HEK293 (cell line): ENCODE data around the gene MARK4.

Experiments used
- CTCF ChIA-PET: fragments of 350-600 bp; formaldehyde crosslinking; extraction: SDS; loops from one replicate; lab custom pipeline; 2021; ENCODE audit warnings: antibody characterized with exemption; lab: Yijun Ruan, JAX
- POLR2A ChIA-PET: fragments of 300-600 bp; formaldehyde crosslinking; extraction: SDS; loops from one replicate; lab custom pipeline; 2020; ENCODE audit warnings: antibody characterized with exemption, inconsistent platforms; lab: Yijun Ruan, JAX
- H3K27ac ChIP-seq: fragments of 200-500 bp; sonication (Bioruptor generic); 2 replicates; pipeline ENCODE4 v1.5.1; 2014; ENCODE audit warnings: low read depth, low read length, control low read depth, inconsistent platforms; ENCODE audit errors: extremely low read depth
- H3K36me3 ChIP-seq, 2 experiments: fragments of 200-500 bp in 1 of 2; sonication (Bioruptor generic) in 1 of 2; 1 replicate in 1 of 2; 2 replicates in 1 of 2; pipeline ENCODE4 v1.5.1; 2014 to 2017; ENCODE audit warnings: inconsistent platforms in 2 of 2, low read length in 2 of 2; ENCODE audit not compliant: control insufficient read depth in 2 of 2, insufficient read depth in 1 of 2
- H3K4me1 ChIP-seq: fragments of 200-500 bp; sonication (Bioruptor generic); 2 replicates; pipeline ENCODE4 v1.5.1; 2014; ENCODE audit warnings: mild to moderate bottlenecking, low read length, inconsistent platforms; ENCODE audit not compliant: control insufficient read depth, insufficient read depth
- H3K4me3 ChIP-seq: 2 replicates; pipeline ENCODE4 v1.5.1; 2011; ENCODE audit warnings: low read depth, mild to moderate bottlenecking, control low read depth, low read length, moderate library complexity
- H3K9me3 ChIP-seq: fragments of 200-500 bp; sonication (Bioruptor generic); 2 replicates; pipeline ENCODE4 v1.5.1; 2014; ENCODE audit warnings: low read depth, low read length, inconsistent platforms; ENCODE audit not compliant: control insufficient read depth, insufficient read depth
- INSM2 ChIP-seq: fragments of 450-650 bp; formaldehyde crosslinking; IDR thresholded peaks from 2 replicates; pipeline ENCODE4 v1.5.1; 2016; ENCODE audit warnings: missing biosample characterization, missing genetic modification characterization
- MYNN ChIP-seq: fragments of 450-650 bp; formaldehyde crosslinking; IDR thresholded peaks from 2 replicates; pipeline ENCODE4 v1.5.1; 2016; ENCODE audit warnings: missing biosample characterization, missing genetic modification characterization, borderline replicate concordance
- PRDM2 ChIP-seq: fragments of 450-650 bp; formaldehyde crosslinking; IDR thresholded peaks from 2 replicates; pipeline ENCODE4 v1.5.1; 2016; ENCODE audit warnings: missing biosample characterization, missing genetic modification characterization, borderline replicate concordance
- SP3 ChIP-seq: fragments of 450-650 bp; formaldehyde crosslinking; IDR thresholded peaks from 2 replicates; pipeline ENCODE4 v1.5.1; 2016; ENCODE audit warnings: missing biosample characterization, missing genetic modification characterization
- ZBTB10 ChIP-seq: fragments of 450-650 bp; formaldehyde crosslinking; IDR thresholded peaks from 2 replicates; pipeline ENCODE4 v1.5.1; 2016; ENCODE audit warnings: missing biosample characterization, missing genetic modification characterization
- ZBTB17 ChIP-seq: fragments of 450-650 bp; formaldehyde crosslinking; IDR thresholded peaks from 2 replicates; pipeline ENCODE4 v1.5.1; 2016; ENCODE audit warnings: missing biosample characterization, missing genetic modification characterization
- ZBTB21 ChIP-seq: fragments of 450-650 bp; formaldehyde crosslinking; IDR thresholded peaks from 2 replicates; pipeline ENCODE4 v1.5.1; 2017; ENCODE audit warnings: missing biosample characterization, missing genetic modification characterization
- ZFHX2 ChIP-seq: fragments of 450-650 bp; formaldehyde crosslinking; conservative IDR thresholded peaks from 2 replicates; pipeline ENCODE4 v1.5.1; 2016; ENCODE audit warnings: missing biosample characterization, missing genetic modification characterization
- ZNF214 ChIP-seq: fragments of 450-650 bp; formaldehyde crosslinking; IDR thresholded peaks from 2 replicates; pipeline ENCODE4 v1.5.1; 2017; ENCODE audit warnings: missing biosample characterization, mild to moderate bottlenecking, missing genetic modification characterization, borderline replicate concordance
- ZNF24 ChIP-seq: fragments of 450-650 bp; formaldehyde crosslinking; IDR thresholded peaks from 2 replicates; pipeline ENCODE4 v1.5.1; 2016; ENCODE audit warnings: missing biosample characterization, missing genetic modification characterization
- ZNF311 ChIP-seq: fragments of 450-650 bp; formaldehyde crosslinking; IDR thresholded peaks from 2 replicates; pipeline ENCODE4 v1.5.1; 2017; ENCODE audit warnings: missing biosample characterization, missing genetic modification characterization, borderline replicate concordance
- ZNF394 ChIP-seq: fragments of 450-650 bp; formaldehyde crosslinking; IDR thresholded peaks from 2 replicates; pipeline ENCODE4 v1.5.1; 2016; ENCODE audit warnings: missing biosample characterization, missing genetic modification characterization, mild to moderate bottlenecking, moderate library complexity, borderline replicate concordance
- ZNF416 ChIP-seq: fragments of 450-650 bp; formaldehyde crosslinking; IDR thresholded peaks from 2 replicates; pipeline ENCODE4 v1.5.1; 2016; ENCODE audit warnings: missing biosample characterization, missing genetic modification characterization
- ZNF560 ChIP-seq: fragments of 450-650 bp; formaldehyde crosslinking; IDR thresholded peaks from 2 replicates; pipeline ENCODE4 v1.5.1; 2017; ENCODE audit warnings: missing biosample characterization, missing genetic modification characterization, borderline replicate concordance
- ZNF585B ChIP-seq: fragments of 450-650 bp; formaldehyde crosslinking; IDR thresholded peaks from 2 replicates; pipeline ENCODE4 v1.5.1; 2016; ENCODE audit warnings: missing biosample characterization, missing genetic modification characterization
- ZNF610 ChIP-seq: fragments of 450-650 bp; formaldehyde crosslinking; IDR thresholded peaks from 2 replicates; pipeline ENCODE4 v1.5.1; 2016; ENCODE audit warnings: missing biosample characterization, missing genetic modification characterization, borderline replicate concordance
- ZNF626 ChIP-seq: fragments of 450-650 bp; sonication (Bioruptor Pico); formaldehyde crosslinking; IDR thresholded peaks from 2 replicates; pipeline ENCODE4 v1.5.1; 2018; ENCODE audit warnings: missing biosample characterization, missing genetic modification characterization, inconsistent platforms
- ZNF785 ChIP-seq: fragments of 450-650 bp; formaldehyde crosslinking; IDR thresholded peaks from 2 replicates; pipeline ENCODE4 v1.5.1; 2016; ENCODE audit warnings: missing biosample characterization, missing genetic modification characterization

MARK4 gene

DNA sequence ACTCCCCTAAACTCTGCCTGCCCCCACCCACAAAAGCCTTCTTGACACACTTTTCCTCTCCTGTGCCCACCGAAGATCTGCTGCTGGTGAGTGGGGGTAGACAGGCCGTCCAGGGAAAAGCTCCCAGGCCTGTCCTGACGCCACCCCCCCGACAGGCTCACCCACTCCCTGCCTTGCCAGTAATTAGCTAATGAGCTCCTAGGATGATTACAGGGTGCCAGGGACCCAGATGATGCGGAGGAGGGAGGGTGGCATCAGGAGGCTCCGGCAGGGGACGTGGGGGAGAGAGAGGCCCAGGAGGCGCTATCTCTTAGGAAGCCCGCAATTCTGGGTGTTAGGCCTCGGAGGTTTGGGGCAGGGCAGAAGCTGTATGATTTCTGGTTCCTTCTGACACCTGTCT lies 27.0 kb downstream of the MARK4 start:
- POLR2A ChIA-PET = interaction anchor here (0.6 kb wide), 1 partner anchor 239 kb away, joined by 4 read pairs; no protein-coding TSS in a partner anchor

More for the DNA sequence above, 27.0 kb downstream of the MARK4 start:
- Histone ChIP-seq H3K4me1 (peaks cover 13% of the 10 kb centered on the region), H3K36me3 (peaks cover 59 to 86% of the 10 kb centered on the region in 2 experiments), H3K9me3 (no peaks in the 10 kb centered on the region), H3K4me3 (no peak overlapping the region), H3K27ac (no peak overlapping the region)
- CTCF ChIA-PET = interaction anchor here (0.7 to 1.1 kb wide), 3 partner anchors 61 to 521 kb away, joined by 3 read pairs; no protein-coding TSS in a partner anchor
- TF ChIP-seq ZNF214 (tag by site-specific recombination) = no peak
- no peak for TF ChIP-seq ZNF416 (tag by site-specific recombination)
- TF ChIP-seq MYNN (tag by site-specific recombination) = no peak
- TF ChIP-seq ZFHX2 (tag by site-specific recombination) = no peak
- TF ChIP-seq SP3 (tag by site-specific recombination) = no peak
- no peak for TF ChIP-seq PRDM2 (tag by site-specific recombination)
- no peak for TF ChIP-seq ZBTB17 (tag by site-specific recombination)
- no peak for TF ChIP-seq ZBTB10
- no peak for TF ChIP-seq ZNF585B (tag by site-specific recombination)
- TF ChIP-seq ZBTB21 = no peak
- no peak for TF ChIP-seq ZNF394 (tag by site-specific recombination)
- no peak for TF ChIP-seq ZNF626
- no peak for TF ChIP-seq ZNF610 (tag by site-specific recombination)
- TF ChIP-seq INSM2 (tag by site-specific recombination) = no peak
- no peak for TF ChIP-seq ZNF560
- TF ChIP-seq ZNF311 (tag by site-specific recombination) = no peak
- TF ChIP-seq ZNF24 = no peak
- no peak for TF ChIP-seq ZNF785
